PC-9 (cell line): ENCODE data around the gene CBX7.

Source experiments
- EZH2 ChIP-seq: fragments of 200-600 bp; sonication (generic); IDR thresholded peaks from 2 replicates; pipeline ENCODE4 v1.8.0; 2017; ENCODE audit warnings: antibody characterized with exemption, low read depth
- TF ChIP-seq, protein P1 (sequence below): fragments of 200-600 bp; sonication (generic); conservative IDR thresholded peaks from 2 replicates; pipeline ENCODE4 v1.6.1; 2017; ENCODE audit warnings: mixed run types, antibody characterized with exemption, mild to moderate bottlenecking, moderate library complexity

DNA sequence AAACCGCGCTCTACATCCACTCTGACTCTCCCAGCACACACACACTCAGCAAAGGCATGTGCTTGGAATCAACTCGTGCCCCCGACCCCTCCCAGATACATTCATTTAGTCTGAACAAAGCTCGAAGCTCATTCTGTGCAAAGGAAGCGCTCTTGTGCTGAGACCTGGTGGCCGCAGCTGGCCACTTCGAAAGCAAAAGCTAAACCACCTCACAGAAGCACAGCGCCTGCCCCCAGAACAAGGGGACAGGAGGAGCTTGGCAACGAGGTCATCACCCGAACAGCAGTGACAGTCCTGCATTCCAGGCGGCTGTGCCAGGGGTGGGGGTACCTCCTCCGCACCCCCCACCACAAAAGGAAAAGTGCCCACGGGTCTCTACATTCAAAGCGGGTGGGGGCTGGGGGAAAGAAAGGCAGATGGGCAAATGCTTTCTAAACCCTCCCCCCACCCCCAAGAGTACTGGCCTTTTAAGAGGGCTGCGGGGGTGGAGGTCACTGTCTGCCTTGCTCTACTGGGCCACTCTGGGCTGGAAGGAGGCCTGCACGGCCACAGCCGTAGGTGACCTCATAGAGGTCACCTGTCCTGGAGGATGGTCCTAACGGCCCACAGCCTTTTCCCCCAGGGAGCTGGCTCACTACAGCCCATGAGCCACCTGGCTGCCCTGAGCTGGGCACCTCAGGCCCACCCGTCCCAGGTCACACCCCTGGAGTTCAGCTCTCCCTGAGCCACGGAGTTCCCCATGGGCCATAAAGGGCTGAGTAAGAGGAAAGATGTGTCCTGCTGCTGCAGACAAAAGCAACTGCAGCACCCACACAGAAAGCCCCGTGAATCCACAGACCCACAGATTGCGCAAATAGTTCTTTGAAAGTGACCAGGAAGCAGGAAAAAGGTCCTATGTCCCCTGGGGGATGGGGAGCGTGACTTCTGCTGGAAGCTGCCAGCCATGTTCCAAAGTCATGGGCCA, 21.3 kb downstream of the CBX7 start:
- TF ChIP-seq, protein P1, sequence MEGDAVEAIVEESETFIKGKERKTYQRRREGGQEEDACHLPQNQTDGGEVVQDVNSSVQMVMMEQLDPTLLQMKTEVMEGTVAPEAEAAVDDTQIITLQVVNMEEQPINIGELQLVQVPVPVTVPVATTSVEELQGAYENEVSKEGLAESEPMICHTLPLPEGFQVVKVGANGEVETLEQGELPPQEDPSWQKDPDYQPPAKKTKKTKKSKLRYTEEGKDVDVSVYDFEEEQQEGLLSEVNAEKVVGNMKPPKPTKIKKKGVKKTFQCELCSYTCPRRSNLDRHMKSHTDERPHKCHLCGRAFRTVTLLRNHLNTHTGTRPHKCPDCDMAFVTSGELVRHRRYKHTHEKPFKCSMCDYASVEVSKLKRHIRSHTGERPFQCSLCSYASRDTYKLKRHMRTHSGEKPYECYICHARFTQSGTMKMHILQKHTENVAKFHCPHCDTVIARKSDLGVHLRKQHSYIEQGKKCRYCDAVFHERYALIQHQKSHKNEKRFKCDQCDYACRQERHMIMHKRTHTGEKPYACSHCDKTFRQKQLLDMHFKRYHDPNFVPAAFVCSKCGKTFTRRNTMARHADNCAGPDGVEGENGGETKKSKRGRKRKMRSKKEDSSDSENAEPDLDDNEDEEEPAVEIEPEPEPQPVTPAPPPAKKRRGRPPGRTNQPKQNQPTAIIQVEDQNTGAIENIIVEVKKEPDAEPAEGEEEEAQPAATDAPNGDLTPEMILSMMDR: no peak
- no peak for TF ChIP-seq EZH2
